ENCODE data around the gene TFDP2.
"Not testable (repeated sequence)": the region's sequence is repeated elsewhere in the genome, so short reads cannot be mapped to it uniquely, and the experiment has no call there.

The TFDP2 gene, protein sequence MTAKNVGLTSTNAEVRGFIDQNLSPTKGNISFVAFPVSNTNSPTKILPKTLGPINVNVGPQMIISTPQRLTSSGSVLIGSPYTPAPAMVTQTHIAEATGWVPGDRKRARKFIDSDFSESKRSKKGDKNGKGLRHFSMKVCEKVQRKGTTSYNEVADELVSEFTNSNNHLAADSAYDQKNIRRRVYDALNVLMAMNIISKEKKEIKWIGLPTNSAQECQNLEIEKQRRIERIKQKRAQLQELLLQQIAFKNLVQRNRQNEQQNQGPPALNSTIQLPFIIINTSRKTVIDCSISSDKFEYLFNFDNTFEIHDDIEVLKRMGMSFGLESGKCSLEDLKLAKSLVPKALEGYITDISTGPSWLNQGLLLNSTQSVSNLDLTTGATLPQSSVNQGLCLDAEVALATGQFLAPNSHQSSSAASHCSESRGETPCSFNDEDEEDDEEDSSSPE

DNA sequence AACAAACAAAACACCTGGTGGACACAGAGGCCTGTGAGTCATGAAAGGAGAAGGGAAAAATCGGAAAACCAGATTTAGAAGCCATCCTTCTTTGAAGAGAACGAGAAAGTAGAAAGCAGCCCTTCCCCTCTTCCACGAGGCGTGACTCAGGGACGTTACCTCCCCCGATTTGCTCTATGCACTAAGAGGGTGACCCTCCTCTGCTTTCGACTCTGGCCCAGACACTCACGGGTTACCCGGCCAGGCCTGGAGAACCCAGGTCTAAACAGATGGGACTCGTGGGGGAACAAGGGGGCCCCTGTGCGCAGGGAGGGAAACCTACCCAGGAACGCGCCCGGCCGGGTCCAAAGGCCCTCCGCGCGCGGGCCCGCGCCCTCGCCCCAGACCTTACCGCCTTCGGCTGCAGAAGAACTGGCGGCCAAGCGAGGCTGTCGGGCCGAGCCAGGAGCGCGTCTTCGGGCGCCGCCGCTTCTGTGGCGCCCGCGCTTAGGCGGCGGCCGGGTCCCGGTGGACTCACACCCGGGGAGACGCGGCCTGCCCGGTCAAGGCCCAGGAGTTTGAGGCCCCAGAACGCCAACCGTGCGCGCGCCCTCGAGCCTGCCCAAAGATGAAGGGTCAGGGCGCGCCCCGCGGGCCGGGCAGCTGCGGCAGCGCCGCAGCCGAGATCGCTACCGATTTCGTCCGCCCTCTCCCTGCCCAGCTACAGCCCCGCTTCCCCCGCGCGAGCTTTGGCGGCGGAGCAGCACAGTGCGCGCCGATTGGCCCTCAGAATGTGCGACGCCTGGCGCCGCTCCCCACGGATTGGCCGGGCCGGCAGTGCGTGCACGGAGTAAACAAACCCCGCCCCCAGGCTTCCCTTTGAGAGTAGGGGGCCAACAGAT is at the start of gene TFDP2:
TSS of gene TFDP2 (minus strand) at position 753 of the 881 bp plus-strand sequence. CDS start 47,795 bp downstream, outside the sequence.
- peak; percentile 49 for DNase-seq (ENCODE audit: low read depth)

DNA sequence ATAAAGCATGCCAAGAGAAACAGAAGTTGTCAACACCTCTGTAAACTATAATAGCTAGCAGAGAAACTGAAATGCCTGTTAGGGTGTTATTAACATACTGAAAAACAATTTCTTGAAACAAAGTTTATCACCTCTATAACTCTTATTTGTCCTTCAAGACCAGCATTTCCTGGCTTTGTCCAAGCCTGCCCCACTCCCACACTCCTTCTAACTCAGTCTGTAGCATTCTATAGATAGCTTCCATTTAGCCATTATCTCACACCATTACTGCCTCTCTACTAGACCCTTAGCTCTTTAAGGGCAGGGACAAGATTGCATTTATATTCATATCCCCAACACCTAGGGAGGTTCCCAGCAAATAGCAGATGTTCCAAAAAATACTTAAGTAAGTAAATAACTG is 39.5 kb upstream of the TFDP2 start:
- no peak for DNase-seq (ENCODE audit: low read depth)

DNA sequence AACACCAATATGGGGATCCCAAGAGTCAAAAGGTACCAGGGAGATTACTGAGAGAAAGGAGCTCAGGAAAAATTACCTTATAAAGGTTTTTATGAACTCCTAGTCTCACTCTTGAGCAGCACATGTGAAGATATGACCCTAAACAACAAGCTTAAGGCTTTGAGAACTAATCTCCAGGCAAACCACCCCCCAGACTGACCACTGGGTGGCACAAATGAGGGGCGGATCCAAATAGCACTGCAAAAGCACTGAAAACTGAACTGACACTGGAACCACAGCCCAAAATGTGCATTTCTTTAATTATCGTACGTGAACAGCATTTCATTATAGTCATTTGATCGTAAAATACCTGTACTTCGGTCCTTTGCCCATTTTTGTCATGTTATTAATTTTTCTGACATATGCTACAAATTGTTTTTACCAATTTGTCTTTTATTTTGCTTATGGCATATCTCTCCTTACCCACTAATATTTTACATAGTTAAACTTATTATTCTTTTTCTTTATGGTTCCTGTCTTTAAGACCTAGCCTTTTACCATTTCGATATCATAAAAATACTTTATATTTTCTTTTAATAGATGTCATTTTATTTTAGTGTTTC is 31.5 kb upstream of the TFDP2 start:
- no peak for DNase-seq (ENCODE audit: low read depth)

DNA sequence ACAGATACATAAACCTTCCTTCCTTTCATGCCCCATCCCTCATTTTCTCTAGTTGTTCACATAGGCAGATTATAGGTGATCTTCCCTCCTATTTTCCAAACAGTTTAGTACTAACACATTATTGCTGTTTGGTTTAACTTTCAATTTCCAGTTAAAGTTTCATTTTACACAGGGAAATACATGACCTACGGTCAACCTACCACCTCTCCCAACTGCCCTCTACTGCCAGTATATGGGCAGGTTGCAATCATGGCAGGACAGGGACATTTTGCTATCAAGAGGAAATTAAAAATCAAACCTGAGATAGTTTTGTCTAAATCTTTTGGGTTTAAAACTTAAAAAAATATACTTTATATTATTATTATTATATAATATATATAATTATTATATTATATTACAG is 26.1 kb upstream of the TFDP2 start:
- DNase-seq (ENCODE audit: low read depth): no peak

DNA sequence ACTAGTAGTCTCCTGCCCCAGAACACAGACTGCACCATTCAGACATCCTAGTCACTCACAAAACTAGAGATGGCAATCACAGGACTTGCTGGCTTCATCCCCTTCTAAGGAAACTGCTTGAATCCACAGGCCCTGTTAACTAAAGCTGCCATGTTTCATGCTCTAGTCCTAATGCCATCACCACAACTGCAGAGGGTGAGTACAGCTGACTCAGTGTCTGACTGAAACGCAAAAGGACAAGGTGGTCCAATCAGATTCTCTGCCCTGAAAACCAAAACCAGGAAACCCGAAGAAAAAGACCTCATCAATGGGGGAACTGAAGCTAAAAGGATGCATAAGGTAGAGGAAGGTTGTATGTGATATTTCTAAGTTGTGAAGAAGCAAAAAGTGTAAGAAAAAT is 25.2 kb upstream of the TFDP2 start:
- DNase-seq (ENCODE audit: low read depth): no peak

- DNase-seq (ENCODE audit: low read depth): no peak
Measured at GRCh38 chr3:142168514-142168913, 19.2 kb upstream of the TFDP2 start.

- peak; percentile 25 for DNase-seq (ENCODE audit: low read depth)
Measured at GRCh38 chr3:142165194-142165593, 15.8 kb upstream of the TFDP2 start.

GRCh38 chr3:142159083-142159740 is 9.9 kb upstream of the TFDP2 start:
- no peak for DNase-seq (ENCODE audit: low read depth)

DNA sequence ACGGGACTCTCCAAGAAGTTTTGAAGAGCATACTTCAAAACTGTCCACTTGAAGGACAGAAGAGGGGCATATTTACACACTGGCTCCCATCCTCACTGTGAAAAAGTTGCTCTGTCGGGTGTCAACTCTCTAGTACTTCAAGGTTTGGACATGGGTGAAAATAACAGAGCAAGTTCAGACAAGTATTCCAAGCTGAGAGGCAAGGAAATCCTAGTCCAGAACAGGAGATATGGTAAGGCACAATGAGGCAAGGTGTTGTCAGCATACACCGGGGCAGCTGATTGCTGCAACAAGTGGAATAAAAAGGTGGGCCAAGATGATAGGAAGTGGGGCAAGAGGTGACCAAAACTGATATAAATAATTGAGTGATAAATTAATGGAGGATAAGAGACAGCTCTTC is 4.8 kb upstream of the TFDP2 start:
- DNase-seq (ENCODE audit: low read depth): no peak

GRCh38 chr3:142152384-142152783 is 3.0 kb upstream of the TFDP2 start:
- DNase-seq (ENCODE audit: low read depth): no peak

GRCh38 chr3:142151828-142152227 is 2.5 kb upstream of the TFDP2 start:
- no peak for DNase-seq (ENCODE audit: low read depth)

- DNase-seq (ENCODE audit: low read depth): no peak
Measured at GRCh38 chr3:142151240-142151639, 1.9 kb upstream of the TFDP2 start.

DNA sequence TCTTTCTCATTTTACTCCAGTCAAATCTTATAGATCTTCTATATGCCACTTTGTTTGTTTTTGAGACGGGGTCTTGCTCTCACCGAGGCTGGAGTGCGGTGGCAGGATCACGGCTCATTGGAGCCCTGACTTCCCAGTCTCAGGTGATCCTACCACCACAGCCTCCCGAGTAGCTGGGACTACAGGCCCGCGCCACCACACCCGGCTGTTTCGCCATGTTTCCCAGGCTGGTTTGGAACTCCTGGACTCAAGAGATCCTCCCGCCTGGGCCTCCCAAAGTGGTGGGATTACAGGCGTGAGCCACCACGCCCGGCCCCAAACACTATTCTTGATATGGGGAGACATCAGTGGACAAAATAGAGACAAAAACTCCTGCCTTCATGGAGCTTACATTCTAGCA is 927 bp upstream of the TFDP2 start:
- DNase-seq (ENCODE audit: low read depth): no peak

DNA sequence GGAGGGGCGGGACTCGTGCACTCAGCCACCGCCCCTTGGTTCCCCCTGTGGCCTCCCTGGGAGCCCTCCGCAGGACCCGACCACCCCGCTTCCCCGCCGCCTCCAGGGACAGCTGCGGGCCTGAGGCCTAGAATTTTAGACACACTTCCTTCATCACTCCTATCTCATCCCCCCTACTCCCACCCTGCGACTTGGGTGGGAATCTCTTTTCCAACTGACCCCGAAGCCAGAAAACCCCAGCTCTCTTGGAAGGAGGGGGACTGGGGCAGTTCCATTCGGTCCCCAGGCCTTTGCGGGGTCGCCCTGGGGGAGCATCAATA is 289 bp upstream of the TFDP2 start:
- DNase-seq (ENCODE audit: low read depth): no peak

DNA sequence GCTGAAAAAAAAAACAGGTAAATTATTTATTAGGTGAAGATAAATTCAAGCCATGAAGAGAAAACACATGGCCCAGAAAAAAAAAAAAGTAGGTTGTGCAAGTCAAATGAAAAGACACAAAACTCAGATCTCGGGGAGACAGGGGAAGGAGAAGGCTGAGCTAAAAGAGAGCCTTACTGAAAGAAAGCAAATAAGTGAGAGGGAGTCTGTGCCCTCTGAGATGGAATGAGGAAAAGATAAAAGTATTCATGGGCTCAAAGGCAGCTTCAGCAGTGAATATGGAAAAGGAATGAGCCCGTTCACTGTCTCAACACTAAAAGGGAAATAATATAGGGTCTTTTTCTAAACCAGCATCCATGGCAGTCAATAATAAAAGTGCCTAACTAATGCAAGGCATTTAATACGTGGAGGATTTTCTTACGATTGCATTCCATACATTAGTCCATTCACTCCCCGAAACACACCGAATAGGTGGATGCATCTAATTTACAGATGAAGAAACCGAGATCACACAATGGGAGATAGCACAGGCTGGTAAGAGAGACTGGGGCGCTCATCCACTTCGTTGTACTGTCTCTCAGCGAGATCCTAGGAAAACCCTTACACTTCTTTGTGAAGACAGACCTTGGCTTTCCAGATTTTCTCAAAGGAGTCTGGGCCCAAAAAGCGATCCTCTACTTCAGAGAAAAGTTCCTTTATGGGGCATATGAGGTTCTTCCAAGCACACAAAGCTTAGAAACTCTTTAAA is 1.1 kb downstream of the TFDP2 start:
- DNase-seq (ENCODE audit: low read depth): peak; percentile 10

- not testable (repeated sequence) for DNase-seq (ENCODE audit: low read depth)
Measured at GRCh38 chr3:142144587-142144986, 4.8 kb downstream of the TFDP2 start.

- DNase-seq (ENCODE audit: low read depth): not testable (repeated sequence)
Measured at GRCh38 chr3:142140608-142141285, 8.6 kb downstream of the TFDP2 start.

DNA sequence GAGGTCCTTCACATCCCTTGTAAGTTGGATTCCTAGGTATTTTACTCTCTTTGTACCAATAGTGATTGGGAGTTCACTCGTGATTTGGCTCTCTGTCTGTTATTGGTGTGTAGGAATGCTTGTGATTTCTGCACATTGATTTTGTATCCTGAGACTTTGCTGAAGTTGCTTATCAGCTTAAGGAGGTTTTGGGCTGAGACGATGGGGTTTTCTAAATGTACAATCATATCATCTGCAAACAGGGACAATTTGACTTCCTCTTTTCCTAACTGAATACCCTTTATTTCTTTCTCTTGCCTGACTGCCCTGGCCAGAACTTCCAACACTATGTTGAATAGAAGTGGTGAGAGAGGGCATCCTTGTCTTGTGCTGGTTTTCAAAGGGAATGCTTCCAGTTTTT is 12.3 kb downstream of the TFDP2 start:
- DNase-seq (ENCODE audit: low read depth): not testable (repeated sequence)

DNA sequence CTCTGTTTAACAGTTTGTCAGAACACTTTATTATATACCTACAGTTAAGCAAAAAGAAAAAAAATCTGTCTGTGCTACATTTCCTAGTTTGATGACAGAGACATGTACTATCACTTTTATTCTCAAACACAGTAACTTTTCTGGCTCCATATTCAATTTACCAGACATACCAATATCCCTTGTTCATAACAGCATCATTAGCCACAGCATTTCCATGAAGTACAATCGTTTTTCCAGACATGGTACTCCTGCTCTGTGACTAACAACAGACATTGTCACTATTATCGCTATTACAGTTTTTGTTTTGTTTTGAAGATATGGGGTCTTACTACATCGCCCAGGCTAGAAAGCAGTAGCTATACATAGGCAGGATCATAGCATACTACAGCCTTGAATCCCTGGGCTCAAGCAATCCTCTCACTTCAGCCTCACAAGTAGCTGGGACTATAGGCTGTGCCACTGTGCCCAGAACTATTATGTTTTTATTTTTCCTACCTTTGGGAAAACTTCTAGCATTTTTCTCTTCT is 14.5 kb downstream of the TFDP2 start:
- DNase-seq (ENCODE audit: low read depth): no peak

DNA sequence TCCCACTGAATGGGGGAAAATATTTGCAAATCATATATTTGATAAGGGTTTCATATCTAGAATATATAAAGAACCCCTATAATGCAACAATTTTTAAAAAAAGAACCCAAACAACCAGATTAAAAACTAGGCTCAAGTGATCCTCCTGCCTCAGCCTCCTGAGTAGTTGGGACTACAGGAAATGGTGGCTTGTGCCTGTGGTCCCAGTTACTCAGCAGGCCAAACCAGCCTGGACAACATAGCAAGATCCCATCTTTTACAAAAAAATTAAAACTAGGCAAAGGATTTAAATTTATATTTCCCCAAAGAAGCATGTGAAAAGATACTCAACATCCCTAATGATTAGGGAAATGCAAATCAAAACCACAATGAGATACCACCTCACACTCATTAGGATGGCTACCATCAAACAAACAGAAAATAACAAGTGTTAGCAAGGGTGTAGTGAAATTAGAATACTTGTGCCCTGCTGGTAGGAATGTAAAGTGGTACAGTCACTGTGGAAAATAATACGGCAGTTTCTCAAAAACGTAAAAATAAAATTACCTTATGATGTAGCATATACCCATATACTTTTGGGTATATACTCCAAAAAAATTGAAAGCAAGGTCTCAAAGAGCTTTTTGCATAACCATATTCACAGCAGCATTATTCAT is 19.7 kb downstream of the TFDP2 start:
- DNase-seq (ENCODE audit: low read depth): no peak

Measured in HS-5 (cell line).